HG03575 (cell line): ENCODE measurements around the gene TMEM164.

Experiments
- ATAC-seq: cut with Tn5 transposase; IDR thresholded peaks from one replicate; pipeline ENCODE4 v1.9.1; 2021; ENCODE audit not compliant: unreplicated experiment, insufficient number of reproducible peaks, low FRiP score; ENCODE audit errors: extremely low read depth

TMEM164 gene

GRCh38 chrX:110178179-110178865 lies 175.4 kb downstream of the TMEM164 start:
- ATAC-seq, result no peak

GRCh38 chrX:110180176-110180927 lies 177.4 kb downstream of the TMEM164 start:
- ATAC-seq, result no peak

- peak; percentile 66 for ATAC-seq
Observed at GRCh38 chrX:110180928-110181310, 178.0 kb downstream of the TMEM164 start.

- peak; percentile 2 for ATAC-seq
Observed at GRCh38 chrX:110181459-110182137, 178.7 kb downstream of the TMEM164 start.

GRCh38 chrX:110182362-110182761 lies 179.4 kb downstream of the TMEM164 start:
- no peak for ATAC-seq

- ATAC-seq, result no peak
Observed at GRCh38 chrX:110182865-110183264, 180.0 kb downstream of the TMEM164 start.

GRCh38 chrX:110183314-110183713 lies 180.4 kb downstream of the TMEM164 start:
- ATAC-seq, result no peak

GRCh38 chrX:110188701-110189558 lies 186.0 kb downstream of the TMEM164 start:
- no peak for ATAC-seq

GRCh38 chrX:110192516-110192915 lies 189.6 kb downstream of the TMEM164 start:
- no peak for ATAC-seq

GRCh38 chrX:110194977-110195376 lies 192.1 kb downstream of the TMEM164 start:
- ATAC-seq, result no peak

- ATAC-seq, result no peak
Observed at GRCh38 chrX:110201799-110202198, 198.9 kb downstream of the TMEM164 start.

- no peak for ATAC-seq
Observed at GRCh38 chrX:110204986-110205385, 202.1 kb downstream of the TMEM164 start.

- no peak for ATAC-seq
Observed at GRCh38 chrX:110208092-110208491, 205.2 kb downstream of the TMEM164 start.

- no peak for ATAC-seq
Observed at GRCh38 chrX:110210417-110211139, 207.7 kb downstream of the TMEM164 start.

- no peak for ATAC-seq
Observed at GRCh38 chrX:110211340-110211739, 208.4 kb downstream of the TMEM164 start.

GRCh38 chrX:110212299-110212698 lies 209.4 kb downstream of the TMEM164 start:
- no peak for ATAC-seq

- no peak for ATAC-seq
Observed at GRCh38 chrX:110213183-110213582, 210.3 kb downstream of the TMEM164 start.

GRCh38 chrX:110214684-110215083 lies 211.8 kb downstream of the TMEM164 start:
- no peak for ATAC-seq

- ATAC-seq, result no peak
Observed at GRCh38 chrX:110215411-110215810, 212.5 kb downstream of the TMEM164 start.
